Lower lobe of right lung (tissue), 2 donors: ENCODE measurements around the gene MORN1. TPM values are rescaled to one million over a fixed set of nuclear protein-coding genes. Genes with fewer than 3 reads are reported as not detected.

ENCODE experiments used
- ATAC-seq, 2 donors: fragments of 200-7000 bp; cut with Tn5 transposase; one replicate each; pipeline ENCODE4 v1.9.1; 2020 to 2022; ENCODE audit warnings: mild to moderate bottlenecking in 2 of 2, moderate library complexity in 2 of 2
- DNase-seq: peaks from one replicate; pipeline ENCODE4 v3.0.0-alpha.2; 2020
- H3K27ac ChIP-seq: fragments of 200-600 bp; one replicate; pipeline ENCODE4 v1.8.0; 2022
- H3K27me3 ChIP-seq: fragments of 200-600 bp; one replicate; pipeline ENCODE4 v1.8.0; 2022; ENCODE audit warnings: low read depth
- H3K36me3 ChIP-seq: fragments of 200-600 bp; one replicate; pipeline ENCODE4 v1.8.0; 2022; ENCODE audit warnings: mild to moderate bottlenecking
- H3K4me1 ChIP-seq: fragments of 200-600 bp; one replicate; pipeline ENCODE4 v1.8.0; 2022
- H3K4me3 ChIP-seq: fragments of 200-600 bp; one replicate; pipeline ENCODE4 v1.8.0; 2022; ENCODE audit warnings: mild to moderate bottlenecking
- H3K9me3 ChIP-seq: fragments of 200-600 bp; one replicate; pipeline ENCODE4 v1.8.0; 2022
- CTCF ChIP-seq: fragments of 200-600 bp; IDR thresholded peaks from one replicate; pipeline ENCODE4 v1.8.0; 2022; ENCODE audit warnings: antibody characterized with exemption, mild to moderate bottlenecking
- intact Hi-C: fragments of 100-400 bp; cut with DNase I; formaldehyde crosslinking; loops from one replicate; pipeline ENCODE4 v1.11.0; 2022
- total RNA-seq: library from RNA; stranded (reverse); fragmentation: NEBNext Ultra II Directional; extraction: Animal tissue kit (Norgen Biotek cat#: 25700); gene quantifications from one replicate; pipeline ENCODE4 v1.2.1, GENCODE V29; 2021
- donor health status: DM: no; HTN: yes; CAD: no; lungs with severe emphysema.

Gene MORN1
- total RNA-seq, 1 donor from 2014 or later, result 13.4 TPM

GRCh38 chr1:2345297-2346075, 45.9 kb downstream of the MORN1 start:
- DNase-seq, result peak; percentile 27
- intact Hi-C loops, result no loop called here

GRCh38 chr1:2344744-2345296, 46.5 kb downstream of the MORN1 start:
- TF ChIP-seq CTCF, result no peak
- Histone ChIP-seq H3K9me3 (no peaks in the 10 kb centered on the region), H3K36me3 (no peaks in the 10 kb centered on the region), H3K4me1 (no peaks in the 10 kb centered on the region), H3K4me3 (no peak overlapping the region), H3K27me3 (no peaks in the 10 kb centered on the region), H3K27ac (no peak overlapping the region)
- ATAC-seq (no peak), DNase-seq (peak; percentile 41)
- intact Hi-C loops, result no loop called here

More at GRCh38 chr1:2345297-2346075, 45.9 kb downstream of the MORN1 start:
- no peak for ATAC-seq
- no peak for TF ChIP-seq CTCF
- Histone ChIP-seq H3K4me1 (no peaks in the 10 kb centered on the region), H3K27me3 (no peaks in the 10 kb centered on the region), H3K36me3 (no peaks in the 10 kb centered on the region), H3K27ac (no peak overlapping the region), H3K4me3 (no peak overlapping the region), H3K9me3 (no peaks in the 10 kb centered on the region)

- DNase-seq, result peak; percentile 49
- intact Hi-C loops, result no loop called here
- no peaks in the 10 kb centered on the region for H3K9me3 ChIP-seq
Measured at GRCh38 chr1:2344121-2344681, 47.2 kb downstream of the MORN1 start.

GRCh38 chr1:2343023-2343935, 48.1 kb downstream of the MORN1 start:
- Histone ChIP-seq H3K27ac (no peak overlapping the region), H3K4me1 (no peaks in the 10 kb centered on the region), H3K36me3 (no peaks in the 10 kb centered on the region), H3K27me3 (no peaks in the 10 kb centered on the region), H3K9me3 (no peaks in the 10 kb centered on the region), H3K4me3 (no peak overlapping the region)
- TF ChIP-seq CTCF, result no peak
- ATAC-seq, result no peak
- peak; percentile 34 for DNase-seq
- intact Hi-C loops, result no loop called here

More at GRCh38 chr1:2344121-2344681, 47.2 kb downstream of the MORN1 start:
- no peak for TF ChIP-seq CTCF
- H3K4me3 ChIP-seq, result no peak overlapping the region
- no peaks in the 10 kb centered on the region for H3K27me3 ChIP-seq
- no peak overlapping the region for H3K27ac ChIP-seq
- no peaks in the 10 kb centered on the region for H3K4me1 ChIP-seq
- no peak for ATAC-seq
- no peaks in the 10 kb centered on the region for H3K36me3 ChIP-seq

- intact Hi-C loops, result no loop called here
- no peaks in the 10 kb centered on the region for H3K4me1 ChIP-seq
- no peak for TF ChIP-seq CTCF
- H3K27me3 ChIP-seq, result no peaks in the 10 kb centered on the region
- H3K27ac ChIP-seq, result no peak overlapping the region
- ATAC-seq, result no peak
- H3K36me3 ChIP-seq, result no peaks in the 10 kb centered on the region
- DNase-seq, result peak; percentile 26
- H3K9me3 ChIP-seq, result no peaks in the 10 kb centered on the region
- no peak overlapping the region for H3K4me3 ChIP-seq
Measured at GRCh38 chr1:2342384-2343022, 48.9 kb downstream of the MORN1 start.
